ENCODE results near the gene DOK5.

GRCh38 chr20:54450207-54450606, 25.2 kb upstream of the DOK5 start:
- TF ChIP-seq FOS (IDR thresholded peaks at IDR 0.05; ENCODE audit: borderline replicate concordance, extremely low read depth, insufficient read length) (no peak), POLR2A (IDR thresholded peaks at IDR 0.05; ENCODE audit: low read depth, low read length) (no peak), CTCF (IDR thresholded peaks at IDR 0.05 in 2 of 3, conservative IDR thresholded peaks at IDR 0.05 in 1 of 3; ENCODE audit: control insufficient read depth in 2 of 3, extremely low read depth in 1 of 3, insufficient read depth in 1 of 3, low read depth in 3 of 3, low read length in 3 of 3) (no peak), PRDM15 (CRISPR knock-in tag; IDR thresholded peaks at IDR 0.05) (no peak), CEBPB (IDR thresholded peaks at IDR 0.05; ENCODE audit: borderline replicate concordance in 1 of 2, low read depth in 2 of 2, low read length in 2 of 2) (no peak), NFYB (IDR thresholded peaks at IDR 0.05; ENCODE audit: insufficient read depth, low read depth, low read length) (no peak), GABPA (IDR thresholded peaks at IDR 0.05; ENCODE audit: low read depth) (no peak), TCF12 (IDR thresholded peaks at IDR 0.05; ENCODE audit: low read depth, low read length) (no peak), EED (IDR thresholded peaks at IDR 0.05; ENCODE audit: low read depth) (no peak), POLR2AphosphoS5 (IDR thresholded peaks at IDR 0.05; ENCODE audit: low read length) (no peak), SIX5 (IDR thresholded peaks at IDR 0.05; ENCODE audit: low read depth, low read length, severe bottlenecking) (no peak)
